ENCODE measurements around the gene MESD. TPM values are rescaled to one million over a fixed set of nuclear protein-coding genes. Genes with fewer than 3 reads are reported as not detected.

The MESD gene
- total RNA-seq, 1 donor from 2014 or later = 21.9 TPM

GRCh38 chr15:80931191-80931590 lies 58.4 kb downstream of the MESD start:
- no peak for TF ChIP-seq CTCF (IDR thresholded peaks at IDR 0.05; ENCODE audit: partially characterized antibody, unreplicated experiment)
- Mint-ChIP-seq H3K4me3 (ENCODE audit: unreplicated experiment) (no peak overlapping the region), H3K36me3 (ENCODE audit: unreplicated experiment) (peaks cover 14% of the 10 kb centered on the region)

DNA sequence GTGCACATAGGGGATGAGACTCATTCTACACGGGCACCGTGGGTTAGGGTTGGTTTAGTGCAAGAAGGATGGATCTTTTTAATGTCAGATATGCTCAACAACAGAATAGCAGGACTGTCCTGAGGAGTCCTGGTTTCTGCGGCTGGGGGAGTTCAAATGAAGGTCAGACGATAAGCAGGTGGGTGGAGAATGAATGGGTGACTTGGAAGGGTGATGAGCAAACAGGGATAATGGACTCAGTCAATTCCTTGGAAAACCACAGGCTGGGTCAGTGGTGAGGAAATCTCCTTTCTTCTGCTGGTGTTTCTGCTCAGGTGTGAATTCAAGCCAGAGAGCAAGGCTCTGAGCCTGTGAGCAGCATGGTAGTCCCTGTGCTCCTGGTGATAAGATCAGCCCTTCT lies 59.9 kb downstream of the MESD start:
- no peak for DNase-seq
- no peak for TF ChIP-seq CTCF (IDR thresholded peaks at IDR 0.05; ENCODE audit: partially characterized antibody, unreplicated experiment)
- H3K4me1 Mint-ChIP-seq (ENCODE audit: low read depth, unreplicated experiment) = peaks cover 2% of the 10 kb centered on the region
- H3K4me3 Mint-ChIP-seq (ENCODE audit: unreplicated experiment) = no peak overlapping the region
- H3K27ac Mint-ChIP-seq (ENCODE audit: unreplicated experiment) = no peak overlapping the region
- peaks cover 4% of the 10 kb centered on the region for H3K27me3 Mint-ChIP-seq (ENCODE audit: unreplicated experiment)
- H3K9me3 Mint-ChIP-seq (ENCODE audit: unreplicated experiment) = peaks cover 3% of the 10 kb centered on the region
- H3K36me3 Mint-ChIP-seq (ENCODE audit: unreplicated experiment) = peaks cover 14% of the 10 kb centered on the region

More at GRCh38 chr15:80931191-80931590, 58.4 kb downstream of the MESD start:
- Mint-ChIP-seq H3K27ac (ENCODE audit: unreplicated experiment) (no peak overlapping the region), H3K4me1 (ENCODE audit: low read depth, unreplicated experiment) (peaks cover 4% of the 10 kb centered on the region), H3K9me3 (ENCODE audit: unreplicated experiment) (peaks cover 3% of the 10 kb centered on the region), H3K27me3 (ENCODE audit: unreplicated experiment) (peaks cover 4% of the 10 kb centered on the region)
- DNase-seq = no peak

DNA sequence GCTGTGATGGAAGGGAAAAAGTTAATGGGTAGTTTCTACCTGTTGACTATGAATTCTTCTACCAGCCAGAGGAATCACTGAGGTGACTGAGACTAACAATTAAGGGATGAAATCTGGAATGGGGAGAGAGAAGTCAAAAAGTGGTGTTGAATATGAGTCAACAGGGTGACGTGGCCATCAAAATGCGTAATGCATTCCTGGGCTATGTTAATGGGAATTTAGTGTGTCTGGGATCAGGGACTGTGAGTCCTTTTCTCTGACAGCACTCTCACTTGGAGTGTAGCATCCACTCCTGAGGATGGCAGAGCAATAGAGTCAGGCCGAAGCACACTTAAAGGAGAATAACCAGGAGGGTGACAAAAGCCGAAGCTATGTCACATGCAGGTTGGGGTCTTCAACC lies 60.4 kb downstream of the MESD start:
- Mint-ChIP-seq H3K27me3 (ENCODE audit: unreplicated experiment) (peaks cover 4% of the 10 kb centered on the region), H3K27ac (ENCODE audit: unreplicated experiment) (no peak overlapping the region), H3K4me1 (ENCODE audit: low read depth, unreplicated experiment) (no peaks in the 10 kb centered on the region), H3K9me3 (ENCODE audit: unreplicated experiment) (peaks cover 3% of the 10 kb centered on the region), H3K4me3 (ENCODE audit: unreplicated experiment) (no peak overlapping the region), H3K36me3 (ENCODE audit: unreplicated experiment) (peaks cover 14% of the 10 kb centered on the region)
- DNase-seq = no peak
- no peak for TF ChIP-seq CTCF (IDR thresholded peaks at IDR 0.05; ENCODE audit: partially characterized antibody, unreplicated experiment)

GRCh38 chr15:80926126-80926525 lies 63.5 kb downstream of the MESD start:
- Mint-ChIP-seq H3K27ac (ENCODE audit: unreplicated experiment) (no peak overlapping the region), H3K4me1 (ENCODE audit: low read depth, unreplicated experiment) (no peaks in the 10 kb centered on the region), H3K9me3 (ENCODE audit: unreplicated experiment) (peaks cover 3% of the 10 kb centered on the region), H3K4me3 (ENCODE audit: unreplicated experiment) (no peak overlapping the region), H3K36me3 (ENCODE audit: unreplicated experiment) (peaks cover 14% of the 10 kb centered on the region), H3K27me3 (ENCODE audit: unreplicated experiment) (peaks cover 4% of the 10 kb centered on the region)
- DNase-seq = no peak
- no peak for TF ChIP-seq CTCF (IDR thresholded peaks at IDR 0.05; ENCODE audit: partially characterized antibody, unreplicated experiment)

GRCh38 chr15:80925597-80926059 lies 64.0 kb downstream of the MESD start:
- no peak overlapping the region for H3K4me3 Mint-ChIP-seq (ENCODE audit: unreplicated experiment)
- H3K27ac Mint-ChIP-seq (ENCODE audit: unreplicated experiment) = no peak overlapping the region
- peaks cover 4% of the 10 kb centered on the region for H3K27me3 Mint-ChIP-seq (ENCODE audit: unreplicated experiment)
- peaks cover 14% of the 10 kb centered on the region for H3K36me3 Mint-ChIP-seq (ENCODE audit: unreplicated experiment)
- DNase-seq = no peak
- TF ChIP-seq CTCF (IDR thresholded peaks at IDR 0.05; ENCODE audit: partially characterized antibody, unreplicated experiment) = no peak
- H3K4me1 Mint-ChIP-seq (ENCODE audit: low read depth, unreplicated experiment) = no peaks in the 10 kb centered on the region
- peaks cover 3% of the 10 kb centered on the region for H3K9me3 Mint-ChIP-seq (ENCODE audit: unreplicated experiment)
